ENCODE results near the gene NAV2.
"Not testable (repeated sequence)": the region's sequence is repeated elsewhere in the genome, so short reads cannot be mapped to it uniquely, and the experiment has no call there.

The NAV2 gene

DNA sequence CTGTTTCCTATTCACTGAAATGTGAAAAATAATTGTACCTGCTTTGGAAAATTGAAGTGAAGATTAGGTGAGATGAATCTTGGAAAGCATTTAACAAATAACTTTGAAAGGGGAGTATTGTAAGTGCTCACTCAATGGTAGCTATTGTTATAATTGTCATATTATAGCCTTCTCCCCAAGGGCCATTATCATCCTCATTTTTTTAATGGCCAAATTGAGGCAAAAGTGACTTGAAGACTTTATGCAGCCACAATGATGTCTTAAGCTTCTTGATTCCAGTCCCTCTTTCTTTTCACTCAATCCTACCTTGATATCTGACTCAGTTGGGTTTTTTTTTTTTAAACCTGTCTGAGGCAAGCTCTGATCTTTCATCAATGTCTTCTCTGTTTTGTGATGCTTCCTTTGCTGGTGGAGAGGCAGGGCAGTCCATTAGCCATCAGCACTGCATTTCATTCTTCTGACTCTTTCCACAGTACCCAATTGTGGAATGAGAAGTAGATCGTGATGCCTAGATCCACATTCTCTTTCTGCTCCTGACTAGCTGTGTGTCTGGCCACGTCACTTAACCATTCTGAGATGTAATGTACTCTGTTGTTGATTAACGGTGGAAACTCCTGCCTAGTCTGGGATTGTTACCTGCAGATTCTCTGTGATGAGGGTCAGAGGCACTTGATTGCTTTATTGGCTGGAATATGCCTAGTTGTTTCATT is 346.3 kb downstream of the NAV2 start:
- DNase-seq (ENCODE audit: insufficient read length, low spot score) (no peak), FAIRE-seq (no peak)

DNA sequence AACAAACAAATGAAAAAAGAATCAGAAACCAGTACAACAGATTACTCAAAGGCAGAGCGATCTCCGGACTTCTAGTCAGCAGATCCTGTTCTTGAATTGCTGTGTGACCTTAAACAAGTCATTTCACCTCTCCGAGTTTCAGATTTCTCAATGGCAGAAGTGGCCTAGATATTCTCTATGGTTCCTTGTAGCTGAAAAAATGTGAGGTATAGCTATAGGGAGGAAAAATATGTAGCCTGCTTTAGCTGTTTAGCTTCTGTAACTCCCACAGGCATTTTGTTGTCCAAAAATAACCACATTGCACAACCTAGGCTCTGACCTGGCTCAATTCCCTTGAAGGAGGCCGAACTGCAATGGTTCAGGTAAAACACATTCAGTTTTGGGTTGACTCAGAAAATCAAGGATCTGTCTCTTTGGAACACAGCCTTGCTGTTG is 347.0 kb downstream of the NAV2 start:
- no peak for FAIRE-seq
- DNase-seq (ENCODE audit: insufficient read length, low spot score) = no peak

DNA sequence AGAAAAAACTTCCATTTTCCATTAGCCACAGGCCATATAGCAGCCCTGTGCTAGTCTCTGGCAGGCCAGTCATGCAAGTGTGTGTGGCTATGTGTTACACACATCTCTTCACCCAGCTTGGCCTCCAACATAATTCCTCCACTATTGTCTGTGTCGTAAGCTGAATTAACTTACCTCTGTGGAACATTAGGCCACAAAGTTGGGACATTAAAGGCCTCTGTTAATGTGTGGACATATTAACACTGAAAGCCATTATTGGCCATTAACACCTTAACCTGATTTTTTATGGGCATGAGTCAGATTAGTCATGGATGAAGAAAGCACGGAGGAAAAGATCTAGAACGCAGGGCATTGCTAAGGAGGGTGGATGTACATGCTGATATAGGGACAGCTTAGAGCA is 347.5 kb downstream of the NAV2 start:
- DNase-seq (ENCODE audit: insufficient read length, low spot score) (no peak), FAIRE-seq (no peak)

DNA sequence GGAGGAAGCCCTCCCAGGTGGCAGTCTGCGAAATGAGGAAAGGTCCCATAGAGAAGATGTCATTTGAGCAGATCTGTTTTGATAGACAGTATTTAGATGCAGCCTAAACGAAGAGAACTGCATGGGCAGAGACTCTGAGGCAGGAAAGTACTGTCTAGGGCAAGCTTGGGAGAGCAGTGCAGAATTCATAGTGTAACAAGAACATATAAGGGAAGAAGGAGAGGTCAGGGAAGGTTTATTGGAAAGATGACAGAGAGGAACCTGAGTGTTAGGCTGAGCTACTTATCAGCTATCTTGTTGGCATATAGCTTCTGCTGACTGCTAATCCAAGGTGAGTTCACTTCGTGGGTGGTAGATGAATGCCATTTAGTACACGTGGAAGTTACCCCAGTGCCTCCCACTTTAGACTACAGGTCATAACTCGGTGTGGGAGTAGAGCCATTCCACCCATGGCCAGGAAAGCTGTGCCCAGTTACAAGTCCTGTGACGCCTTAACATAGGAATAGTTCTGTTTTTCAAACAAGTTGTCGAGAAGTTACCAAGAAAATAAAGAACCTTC is 348.1 kb downstream of the NAV2 start:
- DNase-seq (ENCODE audit: insufficient read length, low spot score) (no peak), FAIRE-seq (no peak)

DNA sequence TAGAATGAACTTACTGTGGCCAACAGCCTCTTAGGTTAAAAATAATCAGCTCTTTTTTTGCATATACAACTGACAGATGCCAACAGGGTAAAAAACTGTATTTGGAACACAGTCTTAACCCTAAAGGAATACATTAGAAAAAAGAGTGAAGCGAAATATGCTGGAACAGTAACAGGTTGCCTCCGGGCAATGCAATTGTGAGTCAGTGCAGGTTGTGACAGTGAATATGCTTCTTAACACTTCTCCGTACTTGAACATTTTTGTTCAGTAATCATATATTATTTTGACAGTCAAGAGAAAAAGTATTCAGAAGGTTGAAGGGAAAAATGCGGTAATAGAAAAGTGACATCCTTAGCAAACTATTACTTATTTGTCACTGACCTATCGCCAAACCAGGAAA is 349.1 kb downstream of the NAV2 start:
- no peak for DNase-seq (ENCODE audit: insufficient read length, low spot score)
- FAIRE-seq = no peak

DNA sequence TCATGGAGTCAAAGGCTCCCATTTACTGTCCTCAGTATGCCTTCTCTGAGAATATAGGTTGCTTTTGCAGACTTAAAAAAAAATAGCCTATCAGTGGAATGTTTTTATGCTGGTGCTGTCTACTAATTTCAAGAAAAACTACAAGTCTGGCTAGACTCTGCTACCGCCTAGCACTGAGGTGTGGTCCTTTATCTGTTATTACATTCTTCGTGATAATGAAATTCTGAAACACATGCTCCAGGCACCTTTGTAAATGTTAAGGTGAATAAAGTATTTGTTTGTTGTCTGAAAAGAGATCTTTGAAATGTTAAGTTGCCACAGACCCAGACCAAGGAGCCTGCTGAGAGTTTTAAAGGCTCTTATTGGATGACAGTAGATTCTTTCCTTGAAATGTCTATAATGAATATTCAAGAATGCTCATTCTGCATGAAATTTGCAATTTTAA is 352.3 kb downstream of the NAV2 start:
- DNase-seq (ENCODE audit: insufficient read length, low spot score) (no peak), FAIRE-seq (no peak)

DNA sequence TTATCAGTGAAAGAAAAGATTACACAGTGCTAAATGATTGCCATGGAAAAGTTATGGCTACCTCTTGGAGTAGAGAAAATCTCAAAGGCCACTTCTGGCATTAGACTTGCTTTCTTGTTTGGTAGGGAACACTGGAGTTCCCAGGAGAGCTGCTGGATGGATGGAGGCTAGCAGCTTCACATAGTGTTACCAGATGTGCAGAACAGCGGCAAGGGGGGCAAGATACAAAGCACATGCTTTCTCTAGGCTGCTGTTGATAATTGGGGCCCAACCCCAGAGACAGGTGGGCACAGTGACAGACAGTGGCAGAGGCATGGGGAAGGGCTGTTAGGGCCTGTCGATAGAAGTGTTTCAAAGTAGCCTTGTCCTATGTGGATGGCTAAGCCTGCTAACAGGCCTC is 352.8 kb downstream of the NAV2 start:
- DNase-seq (ENCODE audit: insufficient read length, low spot score) (no peak), FAIRE-seq (no peak)

DNA sequence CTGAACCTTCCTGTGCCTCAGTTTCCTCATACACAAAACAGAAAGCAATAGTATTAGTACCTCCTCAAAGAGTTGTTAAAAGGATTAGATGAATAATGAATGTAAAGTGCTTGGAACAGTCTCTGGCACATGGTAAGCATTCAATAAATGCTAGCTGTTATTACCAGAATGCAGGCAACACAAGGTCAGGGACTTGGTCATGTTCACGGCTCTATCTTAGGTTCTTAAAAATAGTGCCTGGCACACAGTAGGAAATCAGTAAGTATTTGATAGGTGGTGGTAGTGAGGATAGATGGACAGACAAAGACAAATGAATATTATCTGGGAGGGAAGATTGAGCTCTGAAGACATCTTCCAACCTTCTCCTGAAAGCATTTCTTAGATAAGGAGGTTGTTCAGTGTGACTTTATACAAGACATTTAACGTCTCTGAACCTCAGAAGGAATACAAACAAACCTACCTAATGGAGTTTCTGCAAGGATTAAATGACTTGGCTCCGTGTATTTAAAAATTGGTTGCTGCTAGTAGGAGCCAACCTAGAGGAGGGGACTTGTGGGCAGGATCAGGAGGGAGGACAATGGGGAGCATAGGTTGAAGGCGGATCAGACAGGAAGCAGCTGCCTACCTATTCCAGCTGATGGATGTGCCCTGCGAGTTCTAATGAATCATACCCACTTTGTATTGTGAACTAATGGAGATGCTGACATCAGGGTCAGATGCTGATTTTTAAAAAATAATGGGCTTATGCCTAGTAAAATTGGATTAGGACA is 353.6 kb downstream of the NAV2 start:
- DNase-seq (ENCODE audit: insufficient read length, low spot score) = no peak
- FAIRE-seq = no peak

DNA sequence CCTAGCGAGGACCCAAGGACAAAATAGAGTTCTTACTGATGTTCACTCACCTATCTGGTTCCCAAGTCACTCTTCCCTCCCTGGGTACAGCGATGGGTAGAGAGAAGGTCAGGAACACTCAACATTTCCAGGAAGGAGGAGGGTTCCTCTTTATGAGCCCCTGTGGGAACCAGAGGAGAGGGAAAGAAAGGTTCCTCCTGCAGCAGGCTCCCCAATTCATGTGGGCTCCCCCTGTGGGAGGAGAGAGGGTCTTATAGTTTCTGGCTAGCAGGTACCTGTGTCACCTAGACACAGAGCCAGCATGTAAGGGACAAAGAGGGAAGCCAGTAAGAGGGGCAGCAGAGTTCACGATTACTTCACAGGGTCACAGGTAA is 354.1 kb downstream of the NAV2 start:
- DNase-seq (ENCODE audit: insufficient read length, low spot score) = no peak
- no peak for FAIRE-seq

DNA sequence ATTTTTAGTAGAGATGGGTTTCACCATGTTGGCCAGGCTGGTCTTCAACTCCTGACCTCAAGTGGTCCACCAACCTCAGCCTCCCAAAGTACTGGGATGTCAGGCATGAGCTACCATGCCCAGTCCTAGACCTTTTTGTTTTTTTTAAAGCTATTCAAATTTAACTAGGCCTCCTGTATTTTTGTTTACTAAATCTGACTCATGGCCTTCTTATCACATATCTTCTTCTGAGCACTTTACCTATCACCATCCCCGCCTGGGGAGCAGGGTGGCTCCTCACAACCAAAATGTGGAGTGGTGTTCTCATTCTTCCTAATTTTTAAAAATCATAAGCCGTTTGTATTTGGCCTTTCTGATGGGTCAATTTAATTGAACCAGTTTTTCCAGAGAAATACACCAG is 355.0 kb downstream of the NAV2 start:
- FAIRE-seq = no peak
- DNase-seq (ENCODE audit: insufficient read length, low spot score) = no peak

DNA sequence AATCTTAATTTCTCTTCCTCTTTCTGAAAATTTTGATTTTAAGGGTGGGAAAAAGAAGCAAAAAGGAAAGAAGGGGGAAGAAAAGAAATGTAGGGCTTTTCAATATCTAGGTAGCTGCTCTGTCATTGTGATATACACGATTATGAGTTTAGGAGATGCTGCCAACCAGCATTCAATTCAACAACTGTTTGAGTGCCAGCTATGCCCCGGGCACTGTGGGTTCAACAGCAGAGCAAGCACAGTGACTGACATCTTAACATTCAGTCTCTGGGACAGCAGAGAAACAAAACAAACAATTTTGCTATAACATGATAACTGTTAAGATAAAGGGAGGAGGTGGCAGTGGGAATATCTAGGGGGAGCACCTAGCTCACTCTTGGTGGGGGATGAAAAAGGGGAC is 356.1 kb downstream of the NAV2 start:
- no peak for FAIRE-seq
- DNase-seq (ENCODE audit: insufficient read length, low spot score) = no peak

DNA sequence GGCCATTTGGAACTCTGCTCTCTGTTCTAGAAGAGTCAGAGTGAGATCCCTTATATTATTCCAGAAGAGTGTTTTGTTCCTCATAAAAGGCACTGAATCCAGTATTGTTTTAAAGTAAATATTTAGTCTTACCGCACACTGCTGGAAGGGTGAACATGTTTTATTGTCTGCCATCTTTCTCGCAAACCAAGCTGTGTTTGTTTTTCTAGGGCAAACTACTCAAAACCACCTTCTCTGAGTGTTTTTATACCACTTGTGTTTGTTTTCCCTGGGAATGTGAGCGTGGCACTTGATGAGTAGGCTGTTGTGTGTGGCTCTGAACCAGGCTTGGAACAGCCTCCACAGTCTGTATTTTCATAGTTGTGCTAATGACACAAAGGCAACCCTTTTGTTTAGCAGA is 357.8 kb downstream of the NAV2 start:
- FAIRE-seq = no peak
- DNase-seq (ENCODE audit: insufficient read length, low spot score) = no peak

DNA sequence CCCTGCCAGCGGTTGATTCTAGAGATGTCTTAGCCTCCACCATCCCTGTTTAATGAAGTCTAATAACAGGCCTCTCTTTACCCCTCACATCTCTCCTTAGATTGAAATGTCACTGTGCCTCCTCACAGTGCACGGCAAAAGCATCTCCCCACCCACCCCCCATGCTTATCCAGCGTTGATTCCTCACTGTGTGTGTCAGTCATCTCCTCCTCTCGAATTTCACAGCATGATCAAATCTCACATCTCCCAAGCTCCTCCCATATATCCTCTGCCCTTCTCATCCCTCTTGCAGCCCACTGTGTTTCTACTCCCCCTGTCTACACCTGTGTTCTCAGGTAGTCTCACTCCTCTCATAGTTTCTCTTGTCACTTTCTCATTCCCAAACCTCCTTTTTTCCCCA is 363.0 kb downstream of the NAV2 start:
- DNase-seq (ENCODE audit: insufficient read length, low spot score) (no peak), FAIRE-seq (no peak)

DNA sequence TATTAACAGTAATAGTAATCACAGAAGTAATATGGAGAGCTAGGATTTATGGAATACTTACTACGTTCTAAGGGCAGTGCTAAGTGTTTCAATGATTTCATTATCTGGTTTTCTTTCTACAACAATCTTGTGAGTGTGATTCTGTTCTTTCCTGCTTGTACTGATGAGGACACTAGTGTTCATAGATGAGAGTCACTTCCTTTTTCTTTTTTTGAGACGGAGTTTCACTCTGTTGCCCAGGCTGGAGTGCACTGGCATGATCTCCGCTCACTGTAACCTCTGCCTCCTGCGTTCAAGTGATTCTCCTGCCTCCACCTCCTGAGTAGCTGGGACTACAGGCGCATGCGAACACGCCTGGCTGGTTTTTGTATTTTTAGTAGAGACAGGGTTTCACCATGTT is 366.2 kb downstream of the NAV2 start:
- DNase-seq (ENCODE audit: insufficient read length, low spot score) (no peak), FAIRE-seq (no peak)

DNA sequence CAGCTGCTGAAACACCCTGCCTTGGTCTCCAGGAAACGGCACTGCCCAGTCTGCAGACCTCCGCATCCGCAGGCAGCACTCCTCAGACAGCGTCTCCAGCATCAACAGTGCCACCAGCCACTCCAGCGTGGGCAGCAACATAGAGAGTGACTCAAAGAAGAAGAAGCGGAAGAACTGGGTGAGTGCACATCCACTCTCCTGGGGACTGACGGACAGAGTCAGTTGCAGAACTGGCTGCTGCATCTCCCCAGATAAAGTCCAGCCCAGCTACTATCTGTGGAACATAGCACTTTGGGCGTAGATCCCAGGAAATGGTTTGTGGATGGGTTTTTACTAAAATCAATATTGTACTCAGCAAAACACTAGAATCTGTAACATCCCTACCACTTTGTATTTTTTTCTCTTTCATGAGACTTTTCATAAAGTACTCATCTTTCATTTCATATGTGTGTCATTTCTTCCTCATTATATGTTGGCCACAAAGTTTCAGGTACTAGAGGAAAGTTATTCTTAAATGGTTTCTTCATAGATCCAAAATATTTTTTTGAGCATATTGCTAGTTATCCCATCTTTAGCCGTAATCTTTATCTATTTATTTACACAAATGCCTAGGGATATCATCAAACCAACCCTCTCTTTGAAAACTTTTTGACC is 367.5 kb downstream of the NAV2 start:
- DNase-seq (ENCODE audit: insufficient read length, low spot score) (no peak), FAIRE-seq (no peak)

DNA sequence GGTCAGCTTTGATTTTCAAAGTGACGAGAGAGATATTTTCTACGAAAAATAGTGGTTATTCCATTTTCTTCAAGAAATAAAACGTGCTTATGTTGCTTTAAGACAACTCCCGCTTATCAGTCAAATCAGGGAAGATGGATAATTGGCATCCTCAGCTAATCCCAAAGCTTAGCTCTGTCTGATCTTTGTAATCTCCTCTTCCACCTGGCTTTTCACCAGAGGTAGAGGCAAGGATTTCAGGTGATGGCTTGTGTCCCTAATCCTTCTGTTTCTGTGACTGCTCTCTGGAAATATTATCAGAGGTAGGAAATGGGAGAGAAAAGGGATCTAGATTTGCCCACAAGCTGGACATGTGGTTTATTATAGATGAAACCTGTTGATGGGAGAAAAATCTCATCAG is 368.7 kb downstream of the NAV2 start:
- DNase-seq (ENCODE audit: insufficient read length, low spot score) (no peak), FAIRE-seq (no peak)

DNA sequence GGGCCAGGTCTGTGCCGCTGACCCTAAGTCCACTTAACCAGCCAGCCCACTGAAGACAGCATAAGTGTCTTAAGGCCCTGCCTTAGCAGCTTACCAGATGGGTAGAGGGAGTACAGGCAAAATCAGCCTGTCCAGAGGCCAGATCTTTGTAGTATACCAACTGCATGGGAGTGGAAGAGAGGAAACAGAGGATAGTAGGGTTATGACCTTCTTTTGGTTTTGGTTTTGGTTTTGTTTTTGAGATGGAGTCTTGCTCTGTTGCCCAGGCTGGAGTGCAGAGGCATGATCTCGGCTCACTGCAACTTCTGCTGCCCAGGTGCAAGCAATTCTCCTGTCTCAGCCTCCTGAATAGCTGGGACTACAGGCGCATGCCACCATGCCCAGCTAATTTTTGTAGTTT is 371.2 kb downstream of the NAV2 start:
- not testable (repeated sequence) for FAIRE-seq; DNase-seq (ENCODE audit: insufficient read length, low spot score)

DNA sequence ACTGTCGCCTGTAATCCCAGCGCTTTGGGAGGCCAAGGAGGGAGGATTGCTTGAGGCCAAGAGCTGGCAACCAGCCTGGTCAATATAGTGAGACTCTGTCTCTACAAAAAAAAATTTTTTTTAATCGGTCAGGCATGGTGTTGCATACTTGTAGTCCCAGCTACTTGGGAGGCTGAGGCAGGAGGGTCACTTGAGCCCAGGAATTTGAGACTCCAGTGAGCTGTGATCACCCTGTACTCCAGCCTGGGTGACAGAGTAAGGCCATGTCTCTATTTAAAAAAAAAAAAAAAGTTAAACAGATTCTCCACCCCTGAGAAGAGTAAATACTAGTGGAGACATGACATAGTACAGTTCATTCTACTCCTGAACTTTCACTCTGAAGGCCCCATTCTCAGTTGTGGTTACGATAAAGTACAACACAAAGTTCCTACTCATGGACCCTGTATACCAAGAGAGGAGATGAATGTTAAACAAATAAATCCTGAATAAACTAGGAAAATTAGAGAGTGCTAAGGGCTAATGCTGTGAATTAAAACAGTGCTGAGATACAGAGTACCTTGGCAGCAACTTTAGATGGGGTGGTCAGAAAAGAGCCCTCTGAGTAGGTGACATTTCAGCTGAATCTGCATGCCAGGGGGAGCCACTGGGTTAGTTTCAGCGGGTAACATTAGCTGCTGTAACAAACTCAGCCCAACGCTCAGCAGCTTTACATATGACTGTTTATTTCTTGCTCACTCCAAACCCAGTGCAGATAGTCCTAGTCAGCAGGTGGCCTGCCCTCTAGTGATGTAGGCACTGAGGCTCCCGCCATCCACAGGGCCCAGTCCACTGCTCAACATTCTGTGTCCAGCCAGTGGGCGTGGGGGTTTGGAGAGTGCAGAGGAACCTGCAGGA is 372.5 kb downstream of the NAV2 start:
- FAIRE-seq = no peak
- no peak for DNase-seq (ENCODE audit: insufficient read length, low spot score)

DNA sequence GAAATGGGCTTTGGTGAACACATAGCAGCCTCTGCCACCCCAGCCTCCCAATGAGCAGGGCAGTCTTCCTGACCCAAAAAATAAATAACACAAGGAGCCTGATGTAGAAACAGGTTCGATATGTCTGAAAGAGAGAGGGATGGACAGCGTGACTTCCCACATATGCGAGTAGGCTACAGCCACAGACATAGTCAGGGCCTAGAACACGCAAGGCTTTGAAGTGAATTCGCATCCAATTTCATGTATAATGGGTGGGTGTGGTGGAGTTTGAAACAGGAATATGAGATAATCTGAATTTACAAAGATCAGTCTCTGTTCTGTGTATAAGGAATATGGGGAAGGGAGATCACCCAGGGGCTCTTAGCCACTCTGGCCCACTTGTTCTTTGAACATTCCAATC is 373.3 kb downstream of the NAV2 start:
- DNase-seq (ENCODE audit: insufficient read length, low spot score) (no peak), FAIRE-seq (no peak)

DNA sequence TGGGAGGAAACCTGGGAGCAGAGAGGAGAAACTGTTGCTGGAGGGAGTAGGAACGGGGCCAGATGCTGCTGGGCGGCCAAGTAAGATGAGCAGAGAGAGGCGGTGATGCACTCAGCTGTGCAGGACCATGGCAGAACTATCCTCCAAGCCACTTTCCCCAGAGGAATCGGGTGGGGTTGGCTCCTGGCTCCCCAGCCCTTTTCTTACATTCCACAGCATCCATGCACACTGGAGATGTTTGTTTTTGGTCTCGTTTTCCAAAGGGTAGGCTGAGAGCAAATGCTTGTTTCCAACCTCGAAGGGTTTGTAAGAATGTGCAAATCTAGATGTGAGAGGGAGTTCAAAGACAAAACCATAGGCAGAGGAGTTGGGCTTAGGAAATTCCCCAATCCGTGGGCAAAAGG is 374.5 kb downstream of the NAV2 start:
- DNase-seq (ENCODE audit: insufficient read length, low spot score) = no peak
- FAIRE-seq = no peak

All from GM19239 (cell line).